Loucy (cell line): ENCODE results near the gene TDRD12.

Source experiments
- H2AFZ ChIP-seq: fragments of 200-600 bp; sonication (generic); 2 replicates; pipeline ENCODE4 v1.6.0; 2016; ENCODE audit warnings: antibody characterized with exemption, mild to moderate bottlenecking, low read length, moderate library complexity
- H3F3A ChIP-seq: fragments of 200-600 bp; 2 replicates; pipeline ENCODE4 v1.6.0; 2016; ENCODE audit warnings: antibody characterized with exemption, low read depth, mild to moderate bottlenecking
- H3K27me3 ChIP-seq: fragments of 200-600 bp; sonication (generic); 2 replicates; pipeline ENCODE4 v1.6.1; 2014; ENCODE audit warnings: low read length, mild to moderate bottlenecking; ENCODE audit not compliant: insufficient read depth, poor library complexity, severe bottlenecking
- H3K36me3 ChIP-seq: fragments of 200-600 bp; sonication (generic); 2 replicates; pipeline ENCODE4 v1.6.1; 2016; ENCODE audit warnings: low read length; ENCODE audit not compliant: insufficient read depth
- H3K4me1 ChIP-seq: fragments of 200-600 bp; sonication (generic); 2 replicates; pipeline ENCODE4 v1.5.1; 2014; ENCODE audit warnings: low read length, mild to moderate bottlenecking; ENCODE audit not compliant: insufficient read depth, poor library complexity, severe bottlenecking
- H3K4me2 ChIP-seq: fragments of 200-600 bp; sonication (generic); 2 replicates; pipeline ENCODE4 v1.6.0; 2014; ENCODE audit warnings: antibody characterized with exemption, low read length, low read depth, mild to moderate bottlenecking; ENCODE audit not compliant: poor library complexity, severe bottlenecking
- H3K4me3 ChIP-seq: fragments of 200-600 bp; sonication (generic); 2 replicates; pipeline ENCODE4 v1.5.1; 2014; ENCODE audit warnings: low read length, mild to moderate bottlenecking, mixed read lengths; ENCODE audit not compliant: poor library complexity, severe bottlenecking
- H3K79me2 ChIP-seq: fragments of 200-600 bp; sonication (generic); 2 replicates; pipeline ENCODE4 v1.6.1; 2014; ENCODE audit warnings: low read length; ENCODE audit not compliant: insufficient read depth
- H3K9ac ChIP-seq: fragments of 200-600 bp; sonication (generic); 2 replicates; pipeline ENCODE4 v1.6.0; 2014; ENCODE audit warnings: mild to moderate bottlenecking, low read depth, low read length, moderate library complexity; ENCODE audit not compliant: poor library complexity, severe bottlenecking
- H3K9me2 ChIP-seq: fragments of 200-600 bp; sonication (generic); replicated peaks from 2 replicates; pipeline ENCODE4 v1.6.1; 2016; ENCODE audit warnings: low read depth, low read length, mixed read lengths
- H3K9me3 ChIP-seq: fragments of 200-600 bp; sonication (generic); 2 replicates; pipeline ENCODE4 v1.6.1; 2014; ENCODE audit warnings: mild to moderate bottlenecking, antibody characterized with exemption, low read length, low read depth; ENCODE audit not compliant: insufficient read depth
- H4K20me1 ChIP-seq: fragments of 200-600 bp; sonication (generic); 2 replicates; pipeline ENCODE4 v1.6.0; 2014; ENCODE audit warnings: antibody characterized with exemption, low read length, mild to moderate bottlenecking; ENCODE audit not compliant: insufficient read depth, poor library complexity, severe bottlenecking
- EZH2phosphoT487 ChIP-seq: fragments of 200-600 bp; IDR thresholded peaks from 2 replicates; pipeline ENCODE4 v1.6.1; 2018; ENCODE audit warnings: antibody characterized with exemption, mild to moderate bottlenecking, moderate library complexity, borderline replicate concordance
- TF ChIP-seq, protein P1 (sequence below): fragments of 200-600 bp; sonication (generic); conservative IDR thresholded peaks from 2 replicates; pipeline ENCODE4 v1.5.1; 2014; ENCODE audit warnings: mild to moderate bottlenecking, antibody characterized with exemption, low read length

The TDRD12 gene

DNA sequence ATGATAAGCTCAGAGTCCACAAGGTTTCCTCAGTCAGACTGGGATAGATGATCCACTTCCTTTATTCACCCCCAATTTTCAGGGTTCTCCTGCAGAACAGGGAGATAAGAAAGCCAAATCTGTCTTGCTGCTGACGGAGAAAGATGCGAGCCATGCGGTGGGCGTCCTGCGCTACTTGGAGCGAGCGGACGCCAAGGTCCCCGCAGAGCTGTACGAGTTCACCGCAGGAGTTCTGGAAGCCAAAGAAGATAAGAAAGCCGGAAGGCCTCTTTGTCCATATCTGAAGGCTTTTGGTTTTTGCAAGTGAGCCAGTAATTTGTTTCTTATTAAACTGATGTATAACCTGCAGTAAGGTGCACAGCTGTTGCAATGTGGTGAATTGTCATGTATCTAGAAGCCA lies 83.3 kb downstream of the TDRD12 start:
- Histone ChIP-seq H3K27me3 (no peaks in the 10 kb centered on the region), H3K9me3 (no peaks in the 10 kb centered on the region), H3K4me3 (no peak overlapping the region), H3F3A (no peaks in the 10 kb centered on the region), H3K4me1 (peaks cover 3% of the 10 kb centered on the region), H3K79me2 (no peaks in the 10 kb centered on the region), H3K9ac (no peak overlapping the region), H3K36me3 (no peaks in the 10 kb centered on the region), H3K4me2 (no peak overlapping the region), H2AFZ (no peak overlapping the region), H3K9me2 (no peaks in the 10 kb centered on the region), H4K20me1 (no peaks in the 10 kb centered on the region)
- TF ChIP-seq, protein P1, sequence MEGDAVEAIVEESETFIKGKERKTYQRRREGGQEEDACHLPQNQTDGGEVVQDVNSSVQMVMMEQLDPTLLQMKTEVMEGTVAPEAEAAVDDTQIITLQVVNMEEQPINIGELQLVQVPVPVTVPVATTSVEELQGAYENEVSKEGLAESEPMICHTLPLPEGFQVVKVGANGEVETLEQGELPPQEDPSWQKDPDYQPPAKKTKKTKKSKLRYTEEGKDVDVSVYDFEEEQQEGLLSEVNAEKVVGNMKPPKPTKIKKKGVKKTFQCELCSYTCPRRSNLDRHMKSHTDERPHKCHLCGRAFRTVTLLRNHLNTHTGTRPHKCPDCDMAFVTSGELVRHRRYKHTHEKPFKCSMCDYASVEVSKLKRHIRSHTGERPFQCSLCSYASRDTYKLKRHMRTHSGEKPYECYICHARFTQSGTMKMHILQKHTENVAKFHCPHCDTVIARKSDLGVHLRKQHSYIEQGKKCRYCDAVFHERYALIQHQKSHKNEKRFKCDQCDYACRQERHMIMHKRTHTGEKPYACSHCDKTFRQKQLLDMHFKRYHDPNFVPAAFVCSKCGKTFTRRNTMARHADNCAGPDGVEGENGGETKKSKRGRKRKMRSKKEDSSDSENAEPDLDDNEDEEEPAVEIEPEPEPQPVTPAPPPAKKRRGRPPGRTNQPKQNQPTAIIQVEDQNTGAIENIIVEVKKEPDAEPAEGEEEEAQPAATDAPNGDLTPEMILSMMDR = no peak
- TF ChIP-seq EZH2phosphoT487 = no peak

DNA sequence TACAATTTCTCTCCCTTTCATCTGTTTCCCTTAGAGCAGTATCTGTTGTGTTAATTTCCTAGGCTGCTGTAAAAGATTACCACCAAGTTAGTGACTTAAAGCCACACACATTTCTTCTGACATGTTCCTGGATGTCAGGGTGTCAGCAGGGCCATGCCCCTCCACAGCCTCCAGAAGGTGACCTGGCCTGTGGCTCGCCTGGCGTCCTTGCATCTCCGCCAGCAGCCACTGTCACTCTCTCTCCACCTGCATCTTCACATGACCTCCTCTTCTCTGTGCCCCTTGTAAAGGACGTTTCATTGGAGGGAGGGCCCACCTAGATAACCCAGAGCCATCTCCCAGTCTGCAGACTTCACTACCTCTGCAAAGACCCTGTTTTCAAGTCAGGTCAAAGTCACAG lies 88.7 kb downstream of the TDRD12 start:
- Histone ChIP-seq H3K4me1 (no peaks in the 10 kb centered on the region), H2AFZ (no peak overlapping the region), H3K79me2 (no peaks in the 10 kb centered on the region)

GRCh38 chr19:32809254-32809653 lies 89.7 kb downstream of the TDRD12 start:
- H3K4me2 ChIP-seq = no peak overlapping the region
- TF ChIP-seq, protein P1 = no peak
- no peak for TF ChIP-seq EZH2phosphoT487
- no peak overlapping the region for H3K4me3 ChIP-seq
- no peak overlapping the region for H3K9ac ChIP-seq
- no peaks in the 10 kb centered on the region for H3K36me3 ChIP-seq
- no peaks in the 10 kb centered on the region for H3K27me3 ChIP-seq
- H2AFZ ChIP-seq = no peak overlapping the region
- no peaks in the 10 kb centered on the region for H4K20me1 ChIP-seq
- H3K4me1 ChIP-seq = no peaks in the 10 kb centered on the region
- no peaks in the 10 kb centered on the region for H3K9me2 ChIP-seq
- no peaks in the 10 kb centered on the region for H3K79me2 ChIP-seq
- no peaks in the 10 kb centered on the region for H3F3A ChIP-seq
- H3K9me3 ChIP-seq = no peaks in the 10 kb centered on the region

More for the DNA sequence above, 88.7 kb downstream of the TDRD12 start:
- Histone ChIP-seq H3K36me3 (no peaks in the 10 kb centered on the region), H3F3A (no peaks in the 10 kb centered on the region), H3K27me3 (no peaks in the 10 kb centered on the region), H3K4me2 (no peak overlapping the region), H4K20me1 (no peaks in the 10 kb centered on the region), H3K4me3 (no peak overlapping the region), H3K9me2 (no peaks in the 10 kb centered on the region), H3K9me3 (no peaks in the 10 kb centered on the region), H3K9ac (no peak overlapping the region)
- no peak for TF ChIP-seq EZH2phosphoT487
- TF ChIP-seq, protein P1 = no peak
